Measurements from ENCODE around the gene TRIM14. TPM values are rescaled to one million over a fixed set of nuclear protein-coding genes. Genes with fewer than 3 reads are reported as not detected.

Gene TRIM14
- total RNA-seq, 1 experiment from 2014 or later, result 12.5 TPM

GRCh38 chr9:98142182-98142907 is 23.3 kb upstream of the TRIM14 start:
- Mint-ChIP-seq H3K27me3 (ENCODE audit: low read depth) (no peaks in the 10 kb centered on the region), H3K4me3 (no peak overlapping the region), H3K36me3 (ENCODE audit: insufficient read depth in 1 of 3, low read depth in 3 of 3) (peaks cover 0 to 8% (median 0%) of the 10 kb centered on the region in 3 experiments; a peak in 2 of 7 replicates), H3K4me1 (peaks cover 7% of the 10 kb centered on the region in 2 experiments; a peak in 3 of 4 replicates), H3K27ac (no peak overlapping the region), H3K9me3 (no peaks in the 10 kb centered on the region)
- Histone ChIP-seq H2BK20ac (ENCODE audit: low read depth, low read length, poor library complexity, severe bottlenecking) (no peak overlapping the region), H3K56ac (ENCODE audit: insufficient read length, low read depth, low read length) (no peak overlapping the region), H4K20me1 (ENCODE audit: control insufficient read depth, insufficient read depth, insufficient read length) (no peaks in the 10 kb centered on the region), H3K4me2 (ENCODE audit: insufficient read depth, insufficient read length, low read length) (no peak overlapping the region), H4K5ac (ENCODE audit: insufficient read length, low read depth, low read length) (no peak overlapping the region), H3K27ac (ENCODE audit: insufficient read length, low read depth, low read length) (no peak overlapping the region), H2BK120ac (ENCODE audit: low read depth, low read length, poor library complexity, severe bottlenecking) (no peak overlapping the region), H3K79me1 (ENCODE audit: insufficient read depth, low read depth, low read length, poor library complexity, severe bottlenecking) (no peaks in the 10 kb centered on the region), H3T11ph (ENCODE audit: low read length) (no peak overlapping the region), H2AFZ (ENCODE audit: low read length) (no peak overlapping the region), H3K23ac (ENCODE audit: insufficient read length, low read depth, low read length) (no peak overlapping the region), H3K4me1 (ENCODE audit: insufficient read depth, low read length) (no peaks in the 10 kb centered on the region), H3K9me3 (ENCODE audit: control insufficient read depth, low read depth, low read length) (no peaks in the 10 kb centered on the region), H3K9ac (ENCODE audit: extremely low read depth, insufficient read length, low read length) (no peak overlapping the region), H3K14ac (ENCODE audit: insufficient read depth, low read length) (no peak overlapping the region), H2BK12ac (ENCODE audit: insufficient read length, low read depth, low read length) (no peak overlapping the region), H3K4ac (ENCODE audit: low read depth, low read length) (no peak overlapping the region), H3K18ac (ENCODE audit: insufficient read length, low read depth, low read length) (no peak overlapping the region), H3K79me2 (ENCODE audit: insufficient read depth, low read length) (no peaks in the 10 kb centered on the region), H2BK5ac (ENCODE audit: insufficient read length, low read length) (no peak overlapping the region), H3K27me3 (ENCODE audit: insufficient read depth, low read length) (no peaks in the 10 kb centered on the region), H4K8ac (replicated peaks; ENCODE audit: insufficient read length, low read depth, low read length) (no peak overlapping the region), H2BK15ac (ENCODE audit: low read depth, low read length) (no peak overlapping the region), H3K23me2 (ENCODE audit: insufficient read length, low read depth, low read length, poor library complexity, severe bottlenecking) (no peaks in the 10 kb centered on the region), H4K91ac (ENCODE audit: insufficient read length, low read depth, low read length) (no peak overlapping the region), H2AK5ac (ENCODE audit: insufficient read length, low read length) (no peak overlapping the region)
- no peak for TF ChIP-seq CTCF (conservative IDR thresholded peaks at IDR 0.05)
- DNase-seq, result no peak
- WGBS (ENCODE audit: extremely low coverage, insufficient read length, low lambda C conversion rate), result no CpG with 5 or more reads among the region's 13 CpGs
